Left ventricle myocardium inferior (tissue), 1 donor: ENCODE data around the gene ANKHD1. TPM values are rescaled to one million over a fixed set of nuclear protein-coding genes. Genes with fewer than 3 reads are reported as not detected.

Source experiments
- DNase-seq: peaks from one replicate; pipeline ENCODE4 v3.0.0-alpha.2; 2020
- H3K27ac ChIP-seq: fragments of 200-600 bp; replicated peaks from 2 replicates; pipeline ENCODE4 v1.8.0; 2021
- H3K27me3 ChIP-seq: fragments of 200-600 bp; 2 replicates; pipeline ENCODE4 v1.8.0; 2021; ENCODE audit warnings: low read depth
- H3K36me3 ChIP-seq: fragments of 200-600 bp; 2 replicates; pipeline ENCODE4 v1.8.0; 2021
- H3K4me1 ChIP-seq: fragments of 200-600 bp; 2 replicates; pipeline ENCODE4 v1.8.0; 2021
- H3K4me3 ChIP-seq: fragments of 200-600 bp; 2 replicates; pipeline ENCODE4 v1.8.0; 2021; ENCODE audit warnings: mild to moderate bottlenecking, moderate library complexity
- H3K9me3 ChIP-seq: fragments of 200-600 bp; replicated peaks from 2 replicates; pipeline ENCODE4 v1.8.0; 2021
- CTCF ChIP-seq: fragments of 200-600 bp; IDR thresholded peaks from 2 replicates; pipeline ENCODE4 v1.8.0; 2021; ENCODE audit warnings: antibody characterized with exemption, mild to moderate bottlenecking, borderline replicate concordance
- intact Hi-C: fragments of 100-400 bp; cut with micrococcal nuclease; formaldehyde crosslinking; loops from one replicate; pipeline ENCODE4 v1.11.0; 2022
- total RNA-seq: library from RNA; stranded (reverse); fragmentation: NEBNext Ultra II Directional; extraction: Animal tissue kit (Norgen Biotek cat#: 25700); gene quantifications from one replicate; pipeline ENCODE4 v1.2.1, GENCODE V29; 2021
- donor health status: DM: no; HTN: yes; CAD: no; lungs with severe emphysema.

ANKHD1 gene
- total RNA-seq, 1 donor from 2014 or later, result 58.5 TPM

GRCh38 chr5:140358738-140359310 is 42.8 kb upstream of the ANKHD1 start:
- Histone ChIP-seq H3K36me3 (no peaks in the 10 kb centered on the region), H3K4me1 (peaks cover 18% of the 10 kb centered on the region), H3K9me3 (no peaks in the 10 kb centered on the region), H3K27ac (no peak overlapping the region), H3K4me3 (no peak overlapping the region), H3K27me3 (no peaks in the 10 kb centered on the region)
- no peak for DNase-seq
- peak; percentile 48 for TF ChIP-seq CTCF
- intact Hi-C loops, result loop anchor here (10.0 kb wide), 1 partner anchor 184 kb away; the partner anchor contains the start of gene CYSTM1

- TF ChIP-seq CTCF, result no peak
- no peak for DNase-seq
- Histone ChIP-seq H3K27ac (no peak within 1 kb of the TSS), H3K4me1 (peaks cover 18% of the 10 kb centered on the region), H3K27me3 (no peaks in the 10 kb centered on the region), H3K36me3 (no peaks in the 10 kb centered on the region), H3K4me3 (no peak within 1 kb of the TSS), H3K9me3 (no peaks in the 10 kb centered on the region)
- intact Hi-C loops, result no loop called here
Observed at GRCh38 chr5:140360101-140360500, 41.5 kb upstream of the ANKHD1 start, which contains the start of gene SLC4A9. SLC4A9 (plus strand) TSS chr5:140360194; CDS start chr5:140360237, 43 bp downstream.

DNA sequence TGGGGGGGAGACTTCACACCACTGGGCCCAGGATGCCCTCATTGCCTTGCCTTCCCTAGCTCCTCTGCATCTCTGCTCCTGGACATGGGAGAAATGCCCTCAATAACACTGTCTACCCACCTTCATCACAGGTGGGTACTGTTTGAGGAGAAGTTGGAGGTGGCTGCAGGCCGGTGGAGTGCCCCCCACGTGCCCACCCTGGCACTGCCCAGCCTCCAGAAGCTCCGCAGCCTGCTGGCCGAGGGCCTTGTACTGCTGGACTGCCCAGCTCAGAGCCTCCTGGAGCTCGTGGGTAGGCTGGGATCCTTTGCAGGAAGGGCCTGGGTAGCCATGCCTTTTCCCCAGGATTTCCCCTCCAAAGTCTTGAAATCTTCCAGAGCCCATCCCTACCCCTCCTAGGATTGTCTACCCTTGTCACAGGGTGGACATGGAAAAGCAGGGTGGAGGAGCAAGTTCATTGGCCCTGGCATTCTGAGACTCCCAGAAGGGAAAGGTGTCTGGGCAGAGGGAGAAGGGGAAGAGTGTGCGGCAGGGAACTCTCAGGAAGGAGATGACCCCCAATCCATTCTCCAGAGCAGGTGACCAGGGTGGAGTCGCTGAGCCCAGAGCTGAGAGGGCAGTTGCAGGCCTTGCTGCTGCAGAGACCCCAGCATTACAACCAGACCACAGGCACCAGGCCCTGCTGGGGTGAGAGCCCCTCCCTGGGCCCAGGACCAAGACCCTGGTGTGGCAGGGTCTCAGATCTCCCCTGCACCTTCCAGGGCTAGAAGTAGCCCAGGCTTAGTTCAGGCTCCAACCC is 40.8 kb upstream of the ANKHD1 start:
- TF ChIP-seq CTCF, result no peak
- intact Hi-C loops, result no loop called here
- DNase-seq, result no peak
- Histone ChIP-seq H3K27me3 (no peaks in the 10 kb centered on the region), H3K9me3 (no peaks in the 10 kb centered on the region), H3K4me1 (peaks cover 18% of the 10 kb centered on the region), H3K27ac (no peak overlapping the region), H3K36me3 (no peaks in the 10 kb centered on the region), H3K4me3 (no peak overlapping the region)

- Histone ChIP-seq H3K4me3 (no peak overlapping the region), H3K4me1 (peaks cover 18% of the 10 kb centered on the region), H3K9me3 (no peaks in the 10 kb centered on the region), H3K27ac (no peak overlapping the region), H3K36me3 (no peaks in the 10 kb centered on the region), H3K27me3 (no peaks in the 10 kb centered on the region)
- DNase-seq, result no peak
- no peak for TF ChIP-seq CTCF
- intact Hi-C loops, result no loop called here
Observed at GRCh38 chr5:140361901-140362300, 39.7 kb upstream of the ANKHD1 start.

DNA sequence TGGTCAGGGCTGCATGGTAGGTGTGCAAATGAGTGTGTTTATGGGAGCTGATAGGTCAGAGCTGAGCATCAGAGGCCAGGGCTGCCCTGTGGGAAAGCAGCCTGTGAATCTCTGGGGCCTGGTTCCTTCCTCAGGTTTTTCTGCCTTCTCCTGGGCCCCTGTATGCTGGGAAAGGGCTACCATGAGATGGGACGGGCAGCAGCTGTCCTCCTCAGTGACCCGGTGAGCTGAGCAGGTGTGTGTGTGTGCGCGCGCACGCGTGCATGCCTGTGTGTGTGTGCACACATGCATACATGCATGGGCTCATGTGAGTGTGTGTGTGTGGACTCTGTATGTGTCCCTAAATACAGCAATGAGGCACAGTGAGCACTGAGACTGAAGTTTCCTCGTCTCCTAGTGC is 39.3 kb upstream of the ANKHD1 start:
- no peak for TF ChIP-seq CTCF
- Histone ChIP-seq H3K9me3 (no peaks in the 10 kb centered on the region), H3K27me3 (no peaks in the 10 kb centered on the region), H3K27ac (no peak overlapping the region), H3K4me1 (peaks cover 16% of the 10 kb centered on the region), H3K36me3 (no peaks in the 10 kb centered on the region), H3K4me3 (no peak overlapping the region)
- no peak for DNase-seq
- intact Hi-C loops, result no loop called here
